K562 (cell line): ENCODE data around the gene PKLR. TPM values are rescaled to one million over a fixed set of nuclear protein-coding genes. Genes with fewer than 3 reads are reported as not detected.

Source experiments
- ARID4B ChIP-seq: sonication (generic); formaldehyde crosslinking; IDR thresholded peaks from 2 replicates; pipeline ENCODE4 v1.8.0; 2022; ENCODE audit warnings: mild to moderate bottlenecking, missing genetic modification reagents
- ASH1L ChIP-seq: fragments of 450-650 bp; IDR thresholded peaks from 2 replicates; pipeline ENCODE4 v1.6.1; 2018; ENCODE audit warnings: borderline replicate concordance, mild to moderate bottlenecking, low read depth; ENCODE audit not compliant: partially characterized antibody
- BRF1 ChIP-seq: IDR thresholded peaks from 3 replicates; pipeline ENCODE4 v1.6.1; 2011; ENCODE audit warnings: borderline replicate concordance, mild to moderate bottlenecking; ENCODE audit not compliant: insufficient read length; ENCODE audit errors: extremely low read depth
- CXXC5 ChIP-seq: fragments of 250-450 bp; sonication (Bioruptor Pico); IDR thresholded peaks from 2 replicates; pipeline ENCODE4 v1.8.0; 2022; ENCODE audit warnings: inconsistent platforms, mild to moderate bottlenecking, moderate library complexity
- EP400 ChIP-seq: fragments of 450-650 bp; IDR thresholded peaks from 2 replicates; pipeline ENCODE4 v1.6.1; 2017; ENCODE audit warnings: antibody characterized with exemption, mild to moderate bottlenecking, moderate library complexity
- ETV1 ChIP-seq: fragments of 450-650 bp; conservative IDR thresholded peaks from 2 replicates; pipeline ENCODE4 v1.6.1; 2016; ENCODE audit warnings: missing genetic modification characterization, control low read depth, low read depth, missing compliant biosample characterization
- NFRKB ChIP-seq: fragments of 450-650 bp; IDR thresholded peaks from 2 replicates; pipeline ENCODE4 v1.6.1; 2016; ENCODE audit warnings: low read depth
- NR2C1 ChIP-seq, 2 experiments: fragments of 450-650 bp; IDR thresholded peaks; 2 replicates each; pipeline ENCODE4 v1.6.1; 2017; ENCODE audit warnings: mild to moderate bottlenecking in 2 of 2, antibody characterized with exemption in 1 of 2, inconsistent platforms in 1 of 2, missing compliant biosample characterization in 1 of 2, missing genetic modification characterization in 1 of 2
- PHF20 ChIP-seq: fragments of 450-650 bp; IDR thresholded peaks from 2 replicates; pipeline ENCODE4 v1.6.1; 2018; ENCODE audit not compliant: partially characterized antibody
- ZNF23 ChIP-seq: fragments of 250-450 bp; sonication (Bioruptor Pico); IDR thresholded peaks from 2 replicates; pipeline ENCODE4 v1.4.0; 2020; ENCODE audit warnings: mild to moderate bottlenecking
- ZNF384 ChIP-seq: IDR thresholded peaks from 2 replicates; pipeline ENCODE4 v1.6.1; 2012; ENCODE audit warnings: low read depth, low read length, improper control_type of control experiment
- ZNF764 ChIP-seq: fragments of 250-450 bp; sonication (Bioruptor Pico); IDR thresholded peaks from 2 replicates; pipeline ENCODE4 v1.4.0; 2020; ENCODE audit warnings: low read depth, mild to moderate bottlenecking, moderate library complexity
- polyA plus RNA-seq, 8 experiments: library from polyadenylated mRNA; depleted of rRNA in 4 of 8; stranded (reverse) in 5 of 8; unstranded in 3 of 8; fragments of >200 nt; fragmentation: Nextera tagmentation in 2 of 8; fragmentation: Illumina TruSeq in 1 of 8; extraction: Ambion mirVana in 2 of 8; extraction: Trizol in 1 of 8; gene quantifications; 2 replicates each; pipeline versions ENCODE4 v1.2.1 to v1.2.3, GENCODE V29; 2011 to 2014; ENCODE audit warnings: inconsistent platforms in 1 of 8, missing spikeins in 1 of 8
- total RNA-seq, 7 experiments: library from RNA; depleted of rRNA in 6 of 7; stranded (reverse); fragments of >200 nt in 6 of 7; fragmentation: Illumina TruSeq in 2 of 7; extraction: Trizol in 2 of 7; gene quantifications; 2 replicates each; pipeline versions ENCODE4 v1.2.1 to v1.2.3, GENCODE V29; 2011 to 2021; ENCODE audit warnings: low replicate concordance in 1 of 7
- TF ChIP-seq, protein P1 (sequence below), 2 experiments: fragments of 450-650 bp; formaldehyde crosslinking in 1 of 2; IDR thresholded peaks; 2 replicates each; pipeline versions ENCODE4 v1.4.0 to v1.6.1; 2014 to 2020; ENCODE audit warnings: mild to moderate bottlenecking in 2 of 2, borderline replicate concordance in 1 of 2, low read depth in 1 of 2

Gene PKLR
- total and polyA plus RNA-seq, 9 of the 15 experiments (the other 6 are each of a cell fraction or from before 2014, with no cell fraction given): 10.7 to 78.4 (median 38.2) TPM

- TF ChIP-seq, protein P1, sequence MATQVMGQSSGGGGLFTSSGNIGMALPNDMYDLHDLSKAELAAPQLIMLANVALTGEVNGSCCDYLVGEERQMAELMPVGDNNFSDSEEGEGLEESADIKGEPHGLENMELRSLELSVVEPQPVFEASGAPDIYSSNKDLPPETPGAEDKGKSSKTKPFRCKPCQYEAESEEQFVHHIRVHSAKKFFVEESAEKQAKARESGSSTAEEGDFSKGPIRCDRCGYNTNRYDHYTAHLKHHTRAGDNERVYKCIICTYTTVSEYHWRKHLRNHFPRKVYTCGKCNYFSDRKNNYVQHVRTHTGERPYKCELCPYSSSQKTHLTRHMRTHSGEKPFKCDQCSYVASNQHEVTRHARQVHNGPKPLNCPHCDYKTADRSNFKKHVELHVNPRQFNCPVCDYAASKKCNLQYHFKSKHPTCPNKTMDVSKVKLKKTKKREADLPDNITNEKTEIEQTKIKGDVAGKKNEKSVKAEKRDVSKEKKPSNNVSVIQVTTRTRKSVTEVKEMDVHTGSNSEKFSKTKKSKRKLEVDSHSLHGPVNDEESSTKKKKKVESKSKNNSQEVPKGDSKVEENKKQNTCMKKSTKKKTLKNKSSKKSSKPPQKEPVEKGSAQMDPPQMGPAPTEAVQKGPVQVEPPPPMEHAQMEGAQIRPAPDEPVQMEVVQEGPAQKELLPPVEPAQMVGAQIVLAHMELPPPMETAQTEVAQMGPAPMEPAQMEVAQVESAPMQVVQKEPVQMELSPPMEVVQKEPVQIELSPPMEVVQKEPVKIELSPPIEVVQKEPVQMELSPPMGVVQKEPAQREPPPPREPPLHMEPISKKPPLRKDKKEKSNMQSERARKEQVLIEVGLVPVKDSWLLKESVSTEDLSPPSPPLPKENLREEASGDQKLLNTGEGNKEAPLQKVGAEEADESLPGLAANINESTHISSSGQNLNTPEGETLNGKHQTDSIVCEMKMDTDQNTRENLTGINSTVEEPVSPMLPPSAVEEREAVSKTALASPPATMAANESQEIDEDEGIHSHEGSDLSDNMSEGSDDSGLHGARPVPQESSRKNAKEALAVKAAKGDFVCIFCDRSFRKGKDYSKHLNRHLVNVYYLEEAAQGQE (IDR thresholded peaks at IDR 0.05; ENCODE audit: borderline replicate concordance): peak; percentile 97
- TF ChIP-seq, protein P1 (CRISPR knock-in tag; IDR thresholded peaks at IDR 0.05; ENCODE audit: low read depth): no peak
- TF ChIP-seq NR2C1 (IDR thresholded peaks at IDR 0.05): peak; percentile 60; the same call in 1 of the 2 replicates
- peak; percentile 69 for TF ChIP-seq NR2C1 (tag; IDR thresholded peaks at IDR 0.05)
- TF ChIP-seq BRF1: no peak
- TF ChIP-seq ZNF23: no peak
- no peak for TF ChIP-seq CXXC5 (CRISPR knock-in tag)
- peak; percentile 71 for TF ChIP-seq ZNF384
- TF ChIP-seq ZNF764 (CRISPR knock-in tag): no peak
- TF ChIP-seq PHF20: peak; percentile 99
- peak; percentile 88 for TF ChIP-seq ARID4B (CRISPR knock-in tag)
- peak; percentile 64; the same call in 1 of the 2 replicates for TF ChIP-seq NFRKB
- TF ChIP-seq ASH1L: peak; percentile 72
- TF ChIP-seq ETV1 (tag): peak; percentile 71
- peak; percentile 43; the same call in 1 of the 2 replicates for TF ChIP-seq EP400
Measured at GRCh38 chr1:155241069-155241679, 60.1 kb downstream of the PKLR start (continued).
